Spleen (tissue), 7 donors: ENCODE data around the gene HGFAC.

Experiments
- POLR2A ChIP-seq, 3 donors: fragments of 450-650 bp; IDR thresholded peaks; one replicate each; pipeline ENCODE4 v1.5.1; 2017; ENCODE audit warnings: antibody characterized with exemption in 3 of 3, mild to moderate bottlenecking in 1 of 3
- POLR2AphosphoS5 ChIP-seq, 3 donors: sonication (generic); formaldehyde crosslinking; IDR thresholded peaks; one replicate each; pipeline ENCODE4 v1.5.1; 2017; ENCODE audit warnings: antibody characterized with exemption in 3 of 3
- TF ChIP-seq, protein P1 (sequence below), 11 experiments: fragments of 200-600 bp in 7 of 11; fragments of 450-650 bp in 4 of 11; sonication (generic) in 4 of 11; IDR thresholded peaks in 8 of 11; conservative IDR thresholded peaks in 3 of 11; 1 replicate in 7 of 11; 2 replicates in 4 of 11; pipeline versions ENCODE4 v1.4.0 to v1.8.0; 2016 to 2021; ENCODE audit warnings: antibody characterized with exemption in 11 of 11, inconsistent platforms in 4 of 11, mild to moderate bottlenecking in 1 of 11
- donor health status: DM: no; HTN: no; CAD: no; lungs with moderate emphysema.
- donor health status: DM: no; HTN: no; CAD: no.
- donor health status: DM: no; HTN: no; CAD: no.

DNA sequence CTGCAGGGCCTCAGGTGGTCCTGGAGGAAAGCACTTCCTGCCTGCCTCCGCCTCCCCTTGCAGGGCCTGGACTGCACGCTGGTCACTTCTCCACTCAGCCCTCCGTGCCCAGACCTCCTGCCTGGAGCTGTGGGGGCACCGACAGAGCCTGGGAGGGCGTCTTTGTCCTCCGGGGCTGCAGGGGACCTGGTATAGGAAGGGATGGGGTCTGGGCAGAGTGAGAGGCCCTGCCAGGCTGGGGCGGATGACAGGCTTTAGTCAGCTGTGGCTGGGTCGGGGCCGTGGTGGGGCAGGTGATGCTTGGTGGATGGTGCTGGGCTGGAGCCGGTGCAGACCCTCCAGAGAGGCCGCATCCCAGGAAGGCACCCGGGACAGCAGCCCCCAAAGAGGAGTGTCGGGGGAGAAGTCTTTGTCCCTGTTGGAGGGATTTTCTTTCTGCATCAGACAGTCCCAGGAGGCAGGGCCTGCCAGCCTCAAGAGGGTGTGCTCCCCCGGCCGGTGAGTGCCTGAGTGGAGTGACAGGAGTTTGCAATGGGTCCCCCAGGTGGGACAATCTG, 22.7 kb downstream of the HGFAC start:
- TF ChIP-seq, protein P1, sequence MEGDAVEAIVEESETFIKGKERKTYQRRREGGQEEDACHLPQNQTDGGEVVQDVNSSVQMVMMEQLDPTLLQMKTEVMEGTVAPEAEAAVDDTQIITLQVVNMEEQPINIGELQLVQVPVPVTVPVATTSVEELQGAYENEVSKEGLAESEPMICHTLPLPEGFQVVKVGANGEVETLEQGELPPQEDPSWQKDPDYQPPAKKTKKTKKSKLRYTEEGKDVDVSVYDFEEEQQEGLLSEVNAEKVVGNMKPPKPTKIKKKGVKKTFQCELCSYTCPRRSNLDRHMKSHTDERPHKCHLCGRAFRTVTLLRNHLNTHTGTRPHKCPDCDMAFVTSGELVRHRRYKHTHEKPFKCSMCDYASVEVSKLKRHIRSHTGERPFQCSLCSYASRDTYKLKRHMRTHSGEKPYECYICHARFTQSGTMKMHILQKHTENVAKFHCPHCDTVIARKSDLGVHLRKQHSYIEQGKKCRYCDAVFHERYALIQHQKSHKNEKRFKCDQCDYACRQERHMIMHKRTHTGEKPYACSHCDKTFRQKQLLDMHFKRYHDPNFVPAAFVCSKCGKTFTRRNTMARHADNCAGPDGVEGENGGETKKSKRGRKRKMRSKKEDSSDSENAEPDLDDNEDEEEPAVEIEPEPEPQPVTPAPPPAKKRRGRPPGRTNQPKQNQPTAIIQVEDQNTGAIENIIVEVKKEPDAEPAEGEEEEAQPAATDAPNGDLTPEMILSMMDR (IDR thresholded peaks at IDR 0.05 in 8 of 11, conservative IDR thresholded peaks at IDR 0.05 in 3 of 11): no peak
- TF ChIP-seq POLR2A (IDR thresholded peaks at IDR 0.05) (no peak), POLR2AphosphoS5 (IDR thresholded peaks at IDR 0.05) (no peak)
